GM12872 (cell line): ENCODE measurements around the gene CPT1A.

ENCODE experiments used
- TF ChIP-seq, protein P1 (sequence below): IDR thresholded peaks from 3 replicates; pipeline ENCODE4 v1.5.1; 2011; ENCODE audit warnings: low read depth, mild to moderate bottlenecking, low read length, moderate library complexity; ENCODE audit not compliant: insufficient read depth

Gene CPT1A

DNA sequence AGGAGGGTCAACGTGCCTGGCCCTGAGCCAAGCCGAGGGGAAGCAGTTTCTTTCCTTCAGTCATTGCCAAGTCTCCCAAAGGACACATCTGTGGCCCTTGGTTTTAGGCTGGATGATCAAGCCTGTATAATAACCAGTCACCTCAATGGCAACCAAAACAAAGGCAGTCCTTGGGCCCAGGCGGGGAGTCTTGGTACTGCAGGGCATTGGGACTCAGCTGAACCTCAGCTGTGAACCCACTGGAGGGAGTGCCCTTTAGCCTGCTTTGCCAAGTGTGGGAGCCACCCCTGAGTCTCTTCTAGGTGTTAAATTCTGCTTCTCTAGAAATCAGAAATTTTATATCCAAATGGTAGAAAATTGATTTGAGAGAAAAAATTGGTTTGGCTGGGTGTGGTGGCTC is 36.9 kb downstream of the CPT1A start:
- TF ChIP-seq, protein P1, sequence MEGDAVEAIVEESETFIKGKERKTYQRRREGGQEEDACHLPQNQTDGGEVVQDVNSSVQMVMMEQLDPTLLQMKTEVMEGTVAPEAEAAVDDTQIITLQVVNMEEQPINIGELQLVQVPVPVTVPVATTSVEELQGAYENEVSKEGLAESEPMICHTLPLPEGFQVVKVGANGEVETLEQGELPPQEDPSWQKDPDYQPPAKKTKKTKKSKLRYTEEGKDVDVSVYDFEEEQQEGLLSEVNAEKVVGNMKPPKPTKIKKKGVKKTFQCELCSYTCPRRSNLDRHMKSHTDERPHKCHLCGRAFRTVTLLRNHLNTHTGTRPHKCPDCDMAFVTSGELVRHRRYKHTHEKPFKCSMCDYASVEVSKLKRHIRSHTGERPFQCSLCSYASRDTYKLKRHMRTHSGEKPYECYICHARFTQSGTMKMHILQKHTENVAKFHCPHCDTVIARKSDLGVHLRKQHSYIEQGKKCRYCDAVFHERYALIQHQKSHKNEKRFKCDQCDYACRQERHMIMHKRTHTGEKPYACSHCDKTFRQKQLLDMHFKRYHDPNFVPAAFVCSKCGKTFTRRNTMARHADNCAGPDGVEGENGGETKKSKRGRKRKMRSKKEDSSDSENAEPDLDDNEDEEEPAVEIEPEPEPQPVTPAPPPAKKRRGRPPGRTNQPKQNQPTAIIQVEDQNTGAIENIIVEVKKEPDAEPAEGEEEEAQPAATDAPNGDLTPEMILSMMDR, result peak; percentile 51

DNA sequence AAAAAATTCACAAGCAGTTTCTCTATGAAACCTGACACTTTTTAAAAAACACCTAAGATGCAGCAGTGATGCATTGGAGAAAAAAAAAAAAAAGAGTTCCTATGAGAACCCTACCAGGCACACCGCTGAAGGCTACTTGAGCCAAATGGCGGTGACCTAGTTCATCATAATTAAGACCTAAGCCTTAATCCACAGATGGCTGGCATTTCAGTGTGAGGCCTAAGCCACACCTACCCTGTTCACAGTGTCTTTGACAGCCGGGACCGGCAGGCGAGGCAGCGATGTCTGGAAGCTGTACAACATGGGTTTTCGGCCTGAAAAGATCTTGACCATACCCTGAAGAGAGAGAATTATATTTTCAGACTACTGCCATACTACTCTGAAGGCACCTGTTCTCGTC is 38.0 kb downstream of the CPT1A start:
- TF ChIP-seq, protein P1, result no peak

DNA sequence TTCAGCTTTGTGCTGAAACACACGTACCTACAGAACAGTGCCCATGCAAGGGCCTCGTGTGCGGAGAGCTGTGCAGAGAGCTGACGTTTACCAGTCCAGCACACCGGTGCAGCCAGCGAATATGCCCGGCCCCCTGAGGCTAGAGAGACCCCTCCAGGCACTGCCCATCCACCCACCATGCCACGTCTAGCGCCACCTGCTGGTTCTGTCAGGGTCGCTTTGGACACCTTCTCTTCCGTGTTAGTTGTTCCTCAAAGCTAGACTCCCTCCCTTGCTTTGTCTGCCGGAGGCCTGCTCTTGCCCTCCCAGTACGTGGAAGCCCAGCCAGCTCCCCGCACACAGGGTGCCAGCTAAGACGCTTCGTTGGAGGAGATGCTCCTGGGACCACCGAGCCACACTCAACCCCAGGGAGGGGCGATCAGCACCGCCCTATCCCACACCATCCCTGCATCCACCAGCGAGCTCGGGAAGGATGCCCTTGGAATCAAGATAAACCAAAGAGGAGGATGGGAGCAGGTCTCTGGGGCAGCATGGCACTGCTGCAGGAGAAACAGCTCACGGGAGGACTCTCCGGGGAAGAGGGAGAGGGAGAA is 43.4 kb downstream of the CPT1A start:
- TF ChIP-seq, protein P1, result peak; percentile 88

DNA sequence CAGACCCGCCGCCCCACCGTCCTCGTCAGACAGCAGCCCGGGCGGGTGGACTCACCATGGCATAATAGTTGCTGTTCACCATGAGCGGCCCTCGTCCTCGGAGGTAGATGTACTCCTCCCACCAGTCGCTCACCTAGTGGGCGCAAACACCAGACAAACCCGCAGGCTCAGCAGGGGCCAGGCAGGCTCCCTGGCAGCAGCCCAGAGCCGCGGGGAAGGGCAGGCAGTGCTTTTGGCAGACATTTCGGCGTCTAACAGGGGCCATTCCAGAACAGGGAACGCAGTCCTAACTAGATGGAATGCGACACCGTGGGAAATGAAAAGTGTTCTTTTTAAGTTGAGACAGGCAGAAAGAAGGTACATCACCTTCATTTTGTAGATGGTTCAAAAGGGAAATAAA is 44.9 kb downstream of the CPT1A start:
- TF ChIP-seq, protein P1, result no peak

DNA sequence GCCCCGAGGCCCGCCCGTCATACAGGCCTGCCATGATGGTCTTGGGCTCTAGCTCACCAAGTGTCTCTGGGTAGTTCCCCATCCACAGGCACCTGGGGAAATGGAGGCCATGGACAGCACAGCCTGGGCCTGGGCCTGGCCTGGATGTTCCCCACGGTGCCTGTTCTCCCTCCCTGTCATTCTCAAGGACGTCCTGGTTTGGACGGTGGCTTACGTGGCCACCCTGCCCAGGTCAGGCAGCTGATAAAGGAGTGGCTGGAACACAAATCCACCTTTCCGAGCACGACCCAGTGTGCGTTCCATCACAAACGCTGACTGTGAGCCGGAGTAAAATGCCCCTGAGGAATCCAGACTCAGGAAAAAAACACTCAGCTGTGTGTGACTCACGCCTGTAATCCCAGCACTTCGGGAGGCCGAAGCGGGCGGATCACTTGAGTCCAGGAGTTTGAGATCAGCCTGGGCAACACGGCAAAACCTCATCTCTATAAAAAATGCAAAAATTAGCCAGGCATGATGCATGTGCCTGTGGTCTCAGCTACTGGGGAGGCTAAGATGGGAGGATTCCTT is 49.2 kb downstream of the CPT1A start:
- TF ChIP-seq, protein P1, result no peak

DNA sequence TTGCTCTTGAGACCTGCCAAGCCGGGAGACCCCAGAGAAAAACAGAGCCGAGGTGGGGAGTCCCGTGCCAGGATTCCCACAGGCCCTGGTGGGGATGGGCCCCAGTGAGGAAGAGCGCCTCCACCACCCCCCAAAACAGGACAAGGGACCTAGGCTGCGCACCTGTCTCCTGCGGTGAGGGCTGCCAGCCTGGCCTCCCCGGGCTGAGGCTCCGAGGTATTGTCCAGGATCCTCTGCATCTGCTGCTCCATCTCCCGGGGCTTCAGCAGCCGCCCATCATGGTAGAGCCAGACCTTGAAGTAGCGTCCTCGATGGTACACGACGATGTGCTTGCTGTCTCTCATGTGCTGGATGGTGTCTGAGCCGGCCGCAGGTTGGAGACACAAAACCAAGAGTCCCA is 57.1 kb downstream of the CPT1A start:
- TF ChIP-seq, protein P1, result no peak

DNA sequence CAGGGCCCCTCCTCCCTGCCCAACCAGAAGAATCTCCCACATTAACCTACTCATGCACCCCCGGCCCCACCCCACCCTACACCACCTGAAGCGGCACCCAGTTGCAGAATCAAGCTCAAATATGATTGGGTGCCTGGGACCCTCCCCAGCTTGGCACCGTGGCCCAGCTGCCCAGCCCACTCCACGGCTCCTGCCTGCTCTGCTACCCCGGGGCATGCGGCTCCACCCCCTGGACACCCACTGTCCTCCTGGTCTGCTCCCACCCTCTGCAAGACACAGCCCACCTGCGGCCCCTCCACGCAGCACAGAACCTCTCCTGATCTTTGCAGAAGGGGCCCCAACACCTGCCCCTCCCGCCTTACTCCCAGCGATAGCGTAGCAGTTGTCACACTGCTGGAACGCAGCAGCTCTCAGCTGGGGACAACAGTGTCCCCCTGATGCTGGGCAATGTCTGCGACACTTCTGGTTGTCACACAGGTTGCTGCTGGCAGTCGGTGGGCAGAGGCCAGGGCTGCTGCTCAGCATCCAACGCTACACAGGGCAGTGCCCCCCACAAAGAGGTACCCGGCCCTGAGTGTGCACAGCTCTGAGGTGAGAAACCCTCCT is 58.4 kb downstream of the CPT1A start:
- TF ChIP-seq, protein P1, result no peak
